ENCODE results near the gene GGT7.

GGT7 gene

GRCh38 chr20:34861386-34862084 lies 11.1 kb downstream of the GGT7 start:
- in situ Hi-C loops (cut with HindIII; ENCODE audit: low pct_ligation_motif_present, low sequenced_read_pairs): no loop called here
- TF ChIP-seq CTCF (IDR thresholded peaks at IDR 0.05; ENCODE audit: low read depth, low read length, missing control alignments): no peak
- no peak overlapping the region for H3K27ac ChIP-seq
- DNase-seq: no peak
- H3K27me3 ChIP-seq (replicated peaks): no peaks in the 10 kb centered on the region
- no peak overlapping the region for H3K4me3 ChIP-seq (ENCODE audit: low read depth, low read length)
- peaks cover 2% of the 10 kb centered on the region for H3K36me3 ChIP-seq (replicated peaks)

GRCh38 chr20:34859826-34860545 lies 12.7 kb downstream of the GGT7 start:
- peaks cover 3% of the 10 kb centered on the region for H3K36me3 ChIP-seq (replicated peaks)

GRCh38 chr20:34859367-34859766 lies 13.3 kb downstream of the GGT7 start:
- no peak for TF ChIP-seq CTCF (IDR thresholded peaks at IDR 0.05; ENCODE audit: low read depth, low read length, missing control alignments)
- in situ Hi-C loops (cut with HindIII; ENCODE audit: low pct_ligation_motif_present, low sequenced_read_pairs): no loop called here
- Histone ChIP-seq H3K36me3 (replicated peaks) (peaks cover 3% of the 10 kb centered on the region), H3K27me3 (replicated peaks) (no peaks in the 10 kb centered on the region), H3K27ac (no peak overlapping the region), H3K4me3 (ENCODE audit: low read depth, low read length) (no peak overlapping the region)
- no peak for DNase-seq

More at GRCh38 chr20:34859826-34860545, 12.7 kb downstream of the GGT7 start:
- no peak for TF ChIP-seq CTCF (IDR thresholded peaks at IDR 0.05; ENCODE audit: low read depth, low read length, missing control alignments)
- Histone ChIP-seq H3K27ac (no peak overlapping the region), H3K4me3 (ENCODE audit: low read depth, low read length) (no peak overlapping the region), H3K27me3 (replicated peaks) (no peaks in the 10 kb centered on the region)
- in situ Hi-C loops (cut with HindIII; ENCODE audit: low pct_ligation_motif_present, low sequenced_read_pairs): no loop called here
- DNase-seq: no peak

- no peak overlapping the region for H3K27ac ChIP-seq
- in situ Hi-C loops (cut with HindIII; ENCODE audit: low pct_ligation_motif_present, low sequenced_read_pairs): no loop called here
- no peaks in the 10 kb centered on the region for H3K27me3 ChIP-seq (replicated peaks)
- no peak overlapping the region for H3K4me3 ChIP-seq (ENCODE audit: low read depth, low read length)
- no peak for TF ChIP-seq CTCF (IDR thresholded peaks at IDR 0.05; ENCODE audit: low read depth, low read length, missing control alignments)
- DNase-seq: no peak
- H3K36me3 ChIP-seq (replicated peaks): peaks cover 6% of the 10 kb centered on the region
Observed at GRCh38 chr20:34852298-34852697, 20.4 kb downstream of the GGT7 start.

- DNase-seq: no peak
- Histone ChIP-seq H3K36me3 (replicated peaks) (peaks cover 3% of the 10 kb centered on the region), H3K4me3 (ENCODE audit: low read depth, low read length) (no peak overlapping the region), H3K27ac (no peak overlapping the region), H3K27me3 (replicated peaks) (no peaks in the 10 kb centered on the region)
- TF ChIP-seq CTCF (IDR thresholded peaks at IDR 0.05; ENCODE audit: low read depth, low read length, missing control alignments): no peak
- in situ Hi-C loops (cut with HindIII; ENCODE audit: low pct_ligation_motif_present, low sequenced_read_pairs): no loop called here
Observed at GRCh38 chr20:34850969-34851368, 21.7 kb downstream of the GGT7 start.
